Esophagus muscularis mucosa (tissue), 3 donors: Measurements from ENCODE around the gene MAP1B.

ENCODE experiments used
- POLR2A ChIP-seq: fragments of 450-650 bp; IDR thresholded peaks from one replicate; pipeline ENCODE4 v1.6.1; 2017; ENCODE audit warnings: antibody characterized with exemption, moderate library complexity, mild to moderate bottlenecking, low read depth
- TF ChIP-seq, protein P1 (sequence below), 3 experiments: fragments of 200-600 bp in 2 of 3; fragments of 450-650 bp in 1 of 3; sonication (generic) in 2 of 3; IDR thresholded peaks; one replicate each; pipeline ENCODE4 v1.5.1; 2017 to 2019; ENCODE audit warnings: antibody characterized with exemption in 3 of 3, mild to moderate bottlenecking in 2 of 3, moderate library complexity in 1 of 3

DNA sequence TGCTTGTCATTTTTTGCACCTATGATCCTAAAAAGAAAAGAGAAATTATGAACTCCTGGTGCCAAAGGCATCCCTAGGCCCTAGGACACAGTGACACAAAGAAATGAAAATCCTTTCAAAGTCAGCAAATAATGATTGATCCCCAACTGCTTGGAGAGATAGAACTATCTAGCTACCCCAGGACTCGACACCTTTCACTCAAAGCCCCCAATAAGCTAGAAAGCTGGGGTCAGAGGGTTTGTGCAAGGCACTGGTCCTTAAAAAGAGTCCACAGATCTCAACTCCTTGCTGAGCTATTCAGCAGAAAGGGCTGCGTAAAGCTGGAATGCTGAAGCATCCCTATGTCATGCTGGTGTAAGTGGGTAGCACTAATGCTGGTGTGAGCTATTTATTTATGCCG lies 31.8 kb upstream of the MAP1B start:
- no peak for TF ChIP-seq POLR2A
- TF ChIP-seq, protein P1, sequence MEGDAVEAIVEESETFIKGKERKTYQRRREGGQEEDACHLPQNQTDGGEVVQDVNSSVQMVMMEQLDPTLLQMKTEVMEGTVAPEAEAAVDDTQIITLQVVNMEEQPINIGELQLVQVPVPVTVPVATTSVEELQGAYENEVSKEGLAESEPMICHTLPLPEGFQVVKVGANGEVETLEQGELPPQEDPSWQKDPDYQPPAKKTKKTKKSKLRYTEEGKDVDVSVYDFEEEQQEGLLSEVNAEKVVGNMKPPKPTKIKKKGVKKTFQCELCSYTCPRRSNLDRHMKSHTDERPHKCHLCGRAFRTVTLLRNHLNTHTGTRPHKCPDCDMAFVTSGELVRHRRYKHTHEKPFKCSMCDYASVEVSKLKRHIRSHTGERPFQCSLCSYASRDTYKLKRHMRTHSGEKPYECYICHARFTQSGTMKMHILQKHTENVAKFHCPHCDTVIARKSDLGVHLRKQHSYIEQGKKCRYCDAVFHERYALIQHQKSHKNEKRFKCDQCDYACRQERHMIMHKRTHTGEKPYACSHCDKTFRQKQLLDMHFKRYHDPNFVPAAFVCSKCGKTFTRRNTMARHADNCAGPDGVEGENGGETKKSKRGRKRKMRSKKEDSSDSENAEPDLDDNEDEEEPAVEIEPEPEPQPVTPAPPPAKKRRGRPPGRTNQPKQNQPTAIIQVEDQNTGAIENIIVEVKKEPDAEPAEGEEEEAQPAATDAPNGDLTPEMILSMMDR (IDR thresholded peaks at IDR 0.05) = no peak
